HCT116 (cell line): ENCODE results near the gene TAF3.

Experiments
- CTCF ChIP-seq, 3 experiments: fragments of 200-600 bp in 1 of 3; sonication (generic) in 1 of 3; IDR thresholded peaks in 2 of 3; conservative IDR thresholded peaks in 1 of 3; 2 replicates each; pipeline ENCODE4 v1.5.1; 2012 to 2017; ENCODE audit warnings: low read depth in 2 of 3, low read length in 2 of 3, antibody characterized with exemption in 1 of 3, borderline replicate concordance in 1 of 3, control low read depth in 1 of 3, mild to moderate bottlenecking in 1 of 3, mixed read lengths in 1 of 3, mixed run types in 1 of 3, moderate library complexity in 1 of 3; ENCODE audit not compliant: insufficient read depth in 1 of 3
- EGR1 ChIP-seq: IDR thresholded peaks from 2 replicates; pipeline ENCODE4 v1.6.1; 2012; ENCODE audit warnings: low read depth
- POLR2A ChIP-seq: IDR thresholded peaks from 2 replicates; pipeline ENCODE4 v1.7.0; 2011; ENCODE audit warnings: borderline replicate concordance; ENCODE audit not compliant: insufficient read depth, insufficient read length; ENCODE audit errors: extremely low read depth
- POLR2AphosphoS5 ChIP-seq: IDR thresholded peaks from 2 replicates; pipeline ENCODE4 v1.6.1; 2011; ENCODE audit warnings: mild to moderate bottlenecking, low read depth, low read length, moderate library complexity
- ZNF274 ChIP-seq: fragments of 200-500 bp; sonication (Bioruptor generic); IDR thresholded peaks from 2 replicates; pipeline ENCODE4 v1.6.1; 2014; ENCODE audit warnings: mild to moderate bottlenecking, low read depth, low read length, inconsistent platforms
- TF ChIP-seq, protein P1 (sequence below): IDR thresholded peaks from 2 replicates; pipeline ENCODE4 v1.6.1; 2012; ENCODE audit warnings: low read depth

DNA sequence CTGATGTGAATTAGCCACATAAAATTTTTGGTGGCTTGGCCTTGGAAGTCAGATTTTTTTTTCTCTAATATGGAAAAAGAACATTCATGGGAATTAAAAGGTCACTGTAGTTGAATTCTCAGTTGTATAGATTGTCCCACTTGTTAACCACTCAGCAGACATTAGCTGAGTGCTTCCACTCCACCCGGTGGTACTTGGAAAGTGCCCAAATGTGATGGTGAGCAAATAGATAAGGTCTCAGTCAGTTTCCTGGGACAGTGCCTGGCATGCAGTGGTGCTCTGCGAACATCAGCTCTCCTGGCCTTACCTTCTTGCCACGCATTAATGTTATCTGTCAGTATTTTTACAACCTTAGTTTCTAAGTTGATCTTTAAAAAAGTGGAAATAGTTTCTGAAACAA lies 28.9 kb upstream of the TAF3 start:
- TF ChIP-seq CTCF (IDR thresholded peaks at IDR 0.05 in 2 of 3, conservative IDR thresholded peaks at IDR 0.05 in 1 of 3; ENCODE audit: borderline replicate concordance in 1 of 3, insufficient read depth in 1 of 3, low read depth in 2 of 3, low read length in 2 of 3): no peak
- TF ChIP-seq POLR2A: no peak
- no peak for TF ChIP-seq POLR2AphosphoS5
- no peak for TF ChIP-seq ZNF274
- TF ChIP-seq, protein P1, sequence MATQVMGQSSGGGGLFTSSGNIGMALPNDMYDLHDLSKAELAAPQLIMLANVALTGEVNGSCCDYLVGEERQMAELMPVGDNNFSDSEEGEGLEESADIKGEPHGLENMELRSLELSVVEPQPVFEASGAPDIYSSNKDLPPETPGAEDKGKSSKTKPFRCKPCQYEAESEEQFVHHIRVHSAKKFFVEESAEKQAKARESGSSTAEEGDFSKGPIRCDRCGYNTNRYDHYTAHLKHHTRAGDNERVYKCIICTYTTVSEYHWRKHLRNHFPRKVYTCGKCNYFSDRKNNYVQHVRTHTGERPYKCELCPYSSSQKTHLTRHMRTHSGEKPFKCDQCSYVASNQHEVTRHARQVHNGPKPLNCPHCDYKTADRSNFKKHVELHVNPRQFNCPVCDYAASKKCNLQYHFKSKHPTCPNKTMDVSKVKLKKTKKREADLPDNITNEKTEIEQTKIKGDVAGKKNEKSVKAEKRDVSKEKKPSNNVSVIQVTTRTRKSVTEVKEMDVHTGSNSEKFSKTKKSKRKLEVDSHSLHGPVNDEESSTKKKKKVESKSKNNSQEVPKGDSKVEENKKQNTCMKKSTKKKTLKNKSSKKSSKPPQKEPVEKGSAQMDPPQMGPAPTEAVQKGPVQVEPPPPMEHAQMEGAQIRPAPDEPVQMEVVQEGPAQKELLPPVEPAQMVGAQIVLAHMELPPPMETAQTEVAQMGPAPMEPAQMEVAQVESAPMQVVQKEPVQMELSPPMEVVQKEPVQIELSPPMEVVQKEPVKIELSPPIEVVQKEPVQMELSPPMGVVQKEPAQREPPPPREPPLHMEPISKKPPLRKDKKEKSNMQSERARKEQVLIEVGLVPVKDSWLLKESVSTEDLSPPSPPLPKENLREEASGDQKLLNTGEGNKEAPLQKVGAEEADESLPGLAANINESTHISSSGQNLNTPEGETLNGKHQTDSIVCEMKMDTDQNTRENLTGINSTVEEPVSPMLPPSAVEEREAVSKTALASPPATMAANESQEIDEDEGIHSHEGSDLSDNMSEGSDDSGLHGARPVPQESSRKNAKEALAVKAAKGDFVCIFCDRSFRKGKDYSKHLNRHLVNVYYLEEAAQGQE: no peak
- no peak for TF ChIP-seq EGR1
